GM19452 (cell line): ENCODE measurements around the gene MMADHC.

Experiments used
- ATAC-seq: cut with Tn5 transposase; IDR thresholded peaks from one replicate; pipeline ENCODE4 v1.9.1; 2021; ENCODE audit not compliant: unreplicated experiment

MMADHC gene

GRCh38 chr2:149559341-149560068, 28.1 kb downstream of the MMADHC start:
- no peak for ATAC-seq

DNA sequence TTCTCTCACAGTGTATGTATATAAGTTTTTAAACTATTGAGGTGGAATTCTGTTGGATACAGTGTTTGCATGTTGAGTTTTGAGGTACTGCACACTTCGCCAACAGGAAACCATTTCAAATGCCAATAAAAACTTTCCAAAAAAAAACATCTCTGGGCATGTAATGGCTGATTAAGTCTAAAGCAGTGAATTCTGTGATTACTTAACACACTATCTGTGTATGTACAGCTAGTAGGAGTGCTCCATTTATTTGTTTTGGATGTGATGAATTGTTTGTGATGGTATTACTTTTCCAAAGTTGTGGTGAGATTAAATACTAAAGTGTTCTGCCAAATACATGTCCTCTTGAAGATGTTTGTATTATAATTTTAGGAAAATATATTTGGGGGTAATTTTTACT, 31.1 kb downstream of the MMADHC start:
- no peak for ATAC-seq

DNA sequence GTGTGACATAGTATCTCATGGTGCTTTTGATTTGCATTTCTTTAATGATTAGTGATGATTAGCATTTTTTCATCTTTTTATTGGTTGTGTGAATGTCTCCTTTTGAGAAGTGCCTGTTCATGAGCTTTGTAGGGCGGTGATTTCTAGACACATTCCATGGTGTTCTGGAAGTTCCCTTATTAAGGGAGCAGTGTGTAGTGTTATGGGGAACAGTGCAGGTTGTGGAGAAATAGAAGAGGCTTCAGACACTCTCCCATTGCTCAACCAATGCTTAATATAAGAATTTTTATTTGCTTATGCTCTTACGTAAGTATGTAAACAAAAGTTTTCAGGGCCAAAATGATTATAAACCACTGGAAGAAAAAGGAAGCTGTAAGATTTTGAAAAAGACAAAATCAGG, 34.7 kb downstream of the MMADHC start:
- ATAC-seq = no peak

- ATAC-seq = no peak
Measured at GRCh38 chr2:149552226-149552625, 35.3 kb downstream of the MMADHC start.

GRCh38 chr2:149544692-149545091, 42.9 kb downstream of the MMADHC start:
- ATAC-seq = no peak

DNA sequence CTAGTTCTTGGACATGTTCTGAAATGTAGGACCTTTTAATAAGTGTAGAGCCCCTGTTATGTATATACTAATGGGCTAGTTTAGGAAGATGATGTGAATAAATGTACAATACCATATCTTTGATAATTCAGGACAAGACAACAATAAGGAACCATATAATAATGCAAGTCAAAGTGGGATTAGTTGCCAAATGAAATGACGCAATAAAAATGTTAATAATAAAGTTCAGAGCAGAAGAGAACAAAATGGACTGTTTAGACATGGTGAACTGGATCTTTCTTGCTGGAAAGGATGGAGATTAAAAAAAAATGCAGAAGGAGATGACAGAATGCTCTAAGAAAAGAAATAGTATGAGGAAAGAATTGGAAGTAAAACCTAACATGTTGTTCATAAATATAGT, 43.7 kb downstream of the MMADHC start:
- no peak for ATAC-seq

DNA sequence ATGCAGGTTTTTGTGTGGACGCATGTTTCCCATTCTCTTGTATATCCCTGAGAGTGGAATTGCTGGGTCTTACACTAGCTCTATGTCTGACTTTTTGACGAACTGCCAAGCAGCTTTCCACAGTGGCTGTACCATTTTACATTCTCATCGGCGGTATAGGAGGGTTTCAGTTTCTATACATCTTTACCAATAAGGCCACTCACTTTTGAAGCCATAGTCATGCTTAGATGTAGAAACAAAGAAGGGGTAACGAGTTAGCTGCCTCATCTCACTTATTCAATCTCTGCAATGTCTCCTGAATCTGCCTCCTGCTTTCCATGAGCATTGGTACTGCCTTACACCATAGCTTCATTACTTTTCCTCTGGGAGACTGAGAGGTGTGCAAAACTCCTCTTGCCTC, 47.4 kb downstream of the MMADHC start:
- no peak for ATAC-seq

- no peak for ATAC-seq
Measured at GRCh38 chr2:149538138-149538833, 49.3 kb downstream of the MMADHC start.

- no peak for ATAC-seq
Measured at GRCh38 chr2:149537092-149537726, 50.4 kb downstream of the MMADHC start.

GRCh38 chr2:149536649-149537048, 50.9 kb downstream of the MMADHC start:
- no peak for ATAC-seq

DNA sequence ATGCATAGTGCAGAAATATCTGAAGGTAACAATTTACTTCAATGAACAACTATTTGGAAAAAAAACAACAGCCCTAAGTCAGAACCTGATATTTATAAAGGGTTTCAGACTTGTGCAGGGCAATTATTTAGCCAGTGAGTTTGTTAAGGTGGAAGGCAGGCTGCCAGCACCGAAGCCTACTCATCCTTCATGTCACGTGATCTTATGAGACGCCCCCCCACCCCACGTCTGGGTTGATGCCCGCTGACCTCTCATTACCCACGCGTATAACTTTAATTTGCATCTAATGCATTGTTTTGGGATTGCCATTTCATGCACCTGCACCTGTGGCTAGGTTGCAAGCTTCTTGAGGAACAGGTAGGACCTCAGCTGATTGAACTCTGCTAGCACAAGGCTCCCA, 52.9 kb downstream of the MMADHC start:
- ATAC-seq = no peak

GRCh38 chr2:149528983-149529382, 58.6 kb downstream of the MMADHC start:
- ATAC-seq = no peak

DNA sequence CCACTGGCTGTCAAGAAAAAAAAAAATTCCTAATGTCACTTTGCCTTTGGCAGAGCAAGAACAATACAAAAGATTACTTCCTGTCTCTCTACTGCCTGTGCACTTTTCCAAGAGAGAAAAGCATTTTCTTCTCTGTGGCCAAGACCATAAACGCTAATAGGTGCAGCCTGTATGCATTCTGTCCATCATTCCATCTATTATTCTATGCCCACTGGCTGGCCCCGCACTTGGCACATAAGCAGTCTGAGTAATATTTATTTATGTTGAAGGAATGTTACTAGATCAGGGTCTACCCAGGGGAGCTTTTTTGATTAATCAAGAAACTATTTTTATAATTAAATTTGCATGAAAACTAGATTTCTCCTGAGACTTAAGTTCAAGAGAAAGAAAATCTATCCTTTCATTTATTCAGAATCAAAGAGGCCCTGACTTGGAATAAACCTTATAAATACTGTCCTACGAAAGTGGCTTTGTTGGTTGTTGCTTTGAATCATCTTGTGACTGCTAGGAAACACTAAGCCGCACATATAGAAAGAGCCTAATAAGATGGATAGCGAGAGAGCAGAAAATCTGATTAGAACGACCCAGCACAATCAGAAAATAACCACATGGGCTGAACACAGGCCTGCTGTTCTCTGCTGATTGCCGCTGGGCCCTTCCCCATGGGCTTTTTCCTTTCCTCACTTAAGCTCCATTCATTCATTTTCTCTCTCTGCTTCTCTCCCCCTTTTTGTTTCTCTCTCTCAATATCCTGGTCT, 59.4 kb downstream of the MMADHC start:
- ATAC-seq = no peak

GRCh38 chr2:149526689-149527088, 60.9 kb downstream of the MMADHC start:
- ATAC-seq = no peak

DNA sequence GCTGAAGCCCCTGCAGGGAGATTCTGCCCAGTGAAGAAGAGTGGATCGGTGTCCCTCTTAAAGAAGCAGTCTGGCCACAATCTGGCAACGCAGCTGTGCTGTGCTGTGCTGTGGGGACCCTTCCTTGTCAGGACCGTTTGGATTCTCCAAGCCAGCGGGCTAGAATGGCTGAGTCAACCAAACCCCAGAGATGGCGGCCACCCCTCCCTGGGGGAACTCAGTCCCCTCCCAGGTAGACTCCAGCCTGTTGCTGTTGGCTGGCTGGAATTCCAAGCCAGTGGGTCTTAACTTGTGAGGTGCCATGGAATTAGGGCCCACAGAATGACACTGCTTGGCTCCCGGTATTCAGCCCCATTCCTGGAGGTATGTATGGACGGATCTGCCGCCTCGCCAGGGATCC, 62.3 kb downstream of the MMADHC start:
- ATAC-seq = no peak
